NCI-H2107 treated with DMSO at 0.1 percent for 48 hours (cell line): ENCODE measurements around the gene PARN.
A peak's percentile ranks its signal among the peaks of the same experiment; 100 is the strongest.
"Not testable (repeated sequence)": the region's sequence is repeated elsewhere in the genome, so short reads cannot be mapped to it uniquely, and the experiment has no call there.

Experiments used
- DNase-seq: peaks from one replicate; lab custom pipeline; 2025; ENCODE audit not compliant: unreplicated experiment; lab: John Stamatoyannopoulos, UW

Gene PARN

GRCh38 chr16:14405611-14406537, 224.2 kb downstream of the PARN start:
- no peak for DNase-seq

- DNase-seq = not testable (repeated sequence)
Measured at GRCh38 chr16:14403001-14403389, 227.1 kb downstream of the PARN start.

- DNase-seq = not testable (repeated sequence)
Measured at GRCh38 chr16:14402114-14403000, 227.7 kb downstream of the PARN start.

- not testable (repeated sequence) for DNase-seq
Measured at GRCh38 chr16:14401711-14402061, 228.4 kb downstream of the PARN start.

- DNase-seq = not testable (repeated sequence)
Measured at GRCh38 chr16:14400978-14401710, 228.9 kb downstream of the PARN start.

- no peak for DNase-seq
Measured at GRCh38 chr16:14400285-14400977, 229.6 kb downstream of the PARN start.

- DNase-seq = peak; percentile 13
Measured at GRCh38 chr16:14399378-14400284, 230.4 kb downstream of the PARN start.

GRCh38 chr16:14398014-14398717, 231.9 kb downstream of the PARN start:
- DNase-seq = no peak

GRCh38 chr16:14395710-14396304, 234.3 kb downstream of the PARN start:
- not testable (repeated sequence) for DNase-seq

GRCh38 chr16:14394834-14395233, 235.2 kb downstream of the PARN start:
- DNase-seq = no peak

- no peak for DNase-seq
Measured at GRCh38 chr16:14392960-14393359, 237.1 kb downstream of the PARN start.

GRCh38 chr16:14389359-14389758, 240.7 kb downstream of the PARN start:
- DNase-seq = no peak

- no peak for DNase-seq
Measured at GRCh38 chr16:14388243-14388642, 241.8 kb downstream of the PARN start.

GRCh38 chr16:14386115-14386514, 243.9 kb downstream of the PARN start:
- no peak for DNase-seq
